PC-3 (cell line): ENCODE results near the gene ERICH4.

Source experiments
- EZH2 ChIP-seq: fragments of 300-600 bp; sonication (generic); IDR thresholded peaks from one replicate; pipeline ENCODE4 v1.6.1; 2017; ENCODE audit warnings: antibody characterized with exemption, mild to moderate bottlenecking, low read length; ENCODE audit not compliant: unreplicated experiment
- EZH2phosphoT487 ChIP-seq: fragments of 300-600 bp; sonication (generic); IDR thresholded peaks from 2 replicates; pipeline ENCODE4 v1.6.1; 2018; ENCODE audit warnings: mild to moderate bottlenecking, antibody characterized with exemption, low read length, borderline replicate concordance
- TF ChIP-seq, protein P1 (sequence below): fragments of 300-600 bp; sonication (generic); conservative IDR thresholded peaks from 2 replicates; pipeline ENCODE4 v1.5.1; 2017; ENCODE audit warnings: antibody characterized with exemption, low read depth, mild to moderate bottlenecking, low read length

GRCh38 chr19:41462497-41462896 lies 19.5 kb downstream of the ERICH4 start:
- TF ChIP-seq, protein P1, sequence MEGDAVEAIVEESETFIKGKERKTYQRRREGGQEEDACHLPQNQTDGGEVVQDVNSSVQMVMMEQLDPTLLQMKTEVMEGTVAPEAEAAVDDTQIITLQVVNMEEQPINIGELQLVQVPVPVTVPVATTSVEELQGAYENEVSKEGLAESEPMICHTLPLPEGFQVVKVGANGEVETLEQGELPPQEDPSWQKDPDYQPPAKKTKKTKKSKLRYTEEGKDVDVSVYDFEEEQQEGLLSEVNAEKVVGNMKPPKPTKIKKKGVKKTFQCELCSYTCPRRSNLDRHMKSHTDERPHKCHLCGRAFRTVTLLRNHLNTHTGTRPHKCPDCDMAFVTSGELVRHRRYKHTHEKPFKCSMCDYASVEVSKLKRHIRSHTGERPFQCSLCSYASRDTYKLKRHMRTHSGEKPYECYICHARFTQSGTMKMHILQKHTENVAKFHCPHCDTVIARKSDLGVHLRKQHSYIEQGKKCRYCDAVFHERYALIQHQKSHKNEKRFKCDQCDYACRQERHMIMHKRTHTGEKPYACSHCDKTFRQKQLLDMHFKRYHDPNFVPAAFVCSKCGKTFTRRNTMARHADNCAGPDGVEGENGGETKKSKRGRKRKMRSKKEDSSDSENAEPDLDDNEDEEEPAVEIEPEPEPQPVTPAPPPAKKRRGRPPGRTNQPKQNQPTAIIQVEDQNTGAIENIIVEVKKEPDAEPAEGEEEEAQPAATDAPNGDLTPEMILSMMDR: no peak
- TF ChIP-seq EZH2phosphoT487 (no peak), EZH2 (no peak)
